ENCODE measurements around the gene WBP2. TPM values are rescaled to one million over a fixed set of nuclear protein-coding genes. Genes with fewer than 3 reads are reported as not detected.
"Not testable (repeated sequence)": the region's sequence is repeated elsewhere in the genome, so short reads cannot be mapped to it uniquely, and the experiment has no call there.

Gene WBP2
- total RNA-seq, 1 experiment from 2014 or later = 42.7 TPM

DNA sequence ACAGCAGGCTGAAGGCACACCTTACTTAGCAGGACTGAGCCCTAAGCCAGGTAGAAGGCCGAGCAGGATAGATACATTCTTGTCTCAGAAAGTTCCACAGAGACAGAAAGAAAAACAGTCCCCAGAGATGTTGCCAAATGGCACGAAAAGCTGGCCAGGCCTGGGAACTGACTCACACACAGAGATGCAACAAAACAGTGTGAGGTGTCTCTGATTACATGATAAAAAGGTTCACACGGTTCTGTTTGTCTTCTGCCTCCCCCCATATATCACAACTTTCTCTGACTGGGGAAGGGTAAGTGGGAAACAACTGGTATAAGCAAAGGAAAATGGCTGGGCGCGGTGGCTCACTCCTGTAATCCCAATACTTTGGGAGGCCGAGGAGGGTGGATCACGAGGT, 1.7 kb downstream of the WBP2 start:
- peaks cover 23% of the 10 kb centered on the region for H3K4me1 ChIP-seq (ENCODE audit: low read length)
- H3K4me2 ChIP-seq (ENCODE audit: low read depth, low read length, poor library complexity, severe bottlenecking) = no peak overlapping the region
- no peaks in the 10 kb centered on the region for H3K9me2 ChIP-seq (replicated peaks; ENCODE audit: insufficient read depth, low read length)
- no peaks in the 10 kb centered on the region for H3K9me3 ChIP-seq (ENCODE audit: low read length)
- no peak for DNase-seq
- no peak overlapping the region for H3K4me3 ChIP-seq (ENCODE audit: low read length)
- no peaks in the 10 kb centered on the region for H3K27me3 ChIP-seq (ENCODE audit: low read length)
- H3K9ac ChIP-seq (ENCODE audit: low read length) = no peak overlapping the region
- no peak overlapping the region for H3K27ac ChIP-seq (ENCODE audit: low read length)
- H3K79me2 ChIP-seq (ENCODE audit: low read length) = peaks cover 18% of the 10 kb centered on the region
- H4K20me1 ChIP-seq (ENCODE audit: insufficient read depth, low read depth, low read length) = no peaks in the 10 kb centered on the region
- H2AFZ ChIP-seq (ENCODE audit: low read length) = no peak overlapping the region
- H3K36me3 ChIP-seq (ENCODE audit: insufficient read depth, low read length) = no peaks in the 10 kb centered on the region

DNA sequence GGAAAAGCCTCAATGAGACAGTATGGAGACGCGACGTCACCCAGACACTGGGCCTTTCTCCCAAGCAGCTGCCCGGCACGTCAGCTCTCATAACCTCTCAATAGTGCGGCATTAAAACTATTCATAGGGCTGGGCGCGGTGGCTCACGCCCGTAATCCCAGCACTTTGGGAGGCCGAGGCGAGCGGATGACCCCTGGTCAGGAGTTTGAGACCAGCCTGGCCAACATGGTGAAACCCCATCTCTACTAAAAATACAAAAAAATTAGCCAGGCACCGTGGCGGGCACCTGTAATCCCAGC, 3.5 kb downstream of the WBP2 start:
- H3K79me2 ChIP-seq (ENCODE audit: low read length) = peaks cover 18% of the 10 kb centered on the region
- H3K9me2 ChIP-seq (replicated peaks; ENCODE audit: insufficient read depth, low read length); H3K36me3 ChIP-seq (ENCODE audit: insufficient read depth, low read length): not testable (repeated sequence)

DNA sequence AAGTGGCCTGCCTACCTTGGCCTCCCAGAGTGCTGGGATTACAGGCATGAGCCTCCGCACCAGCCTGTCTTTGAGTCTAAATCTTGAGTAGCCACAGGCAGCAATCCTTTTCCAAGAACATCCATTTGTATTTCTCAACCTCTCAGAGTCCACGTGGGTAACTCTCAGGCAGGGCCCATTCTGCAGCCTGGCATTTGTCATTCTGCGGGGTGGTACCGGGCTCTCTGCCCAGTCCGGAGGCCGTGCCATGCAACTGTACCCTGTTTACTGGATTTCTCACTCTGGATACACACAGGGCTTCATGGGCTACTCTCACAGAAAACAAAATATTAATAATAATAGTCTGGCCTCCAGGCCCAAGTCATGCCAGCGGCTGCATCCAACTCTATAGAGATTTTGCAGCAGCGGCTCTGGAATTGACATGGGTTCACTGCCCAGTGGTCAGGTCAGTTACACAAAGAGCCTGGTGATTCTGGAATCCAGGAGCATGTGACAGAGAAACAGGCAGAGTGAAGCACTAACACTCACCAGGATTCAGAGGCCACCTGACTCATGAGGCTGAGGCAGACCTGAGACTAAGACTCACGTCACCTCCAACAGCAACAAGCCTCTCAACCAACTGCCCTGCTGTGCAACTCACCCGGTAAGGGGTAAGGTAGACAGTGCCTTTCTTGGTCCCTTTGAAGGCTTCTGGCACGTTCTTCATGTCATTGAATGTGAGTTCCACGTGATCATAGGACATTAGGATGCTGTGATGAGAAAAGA, 4.0 kb downstream of the WBP2 start:
- H2AFZ ChIP-seq (ENCODE audit: low read length) = no peak overlapping the region
- peaks cover 13% of the 10 kb centered on the region for H3K79me2 ChIP-seq (ENCODE audit: low read length)
- H3K4me3 ChIP-seq (ENCODE audit: low read length) = no peak overlapping the region
- peaks cover 4% of the 10 kb centered on the region; the same call in 1 of the 2 replicates for H3K36me3 ChIP-seq (ENCODE audit: insufficient read depth, low read length)
- H3K27me3 ChIP-seq (ENCODE audit: low read length) = no peaks in the 10 kb centered on the region
- H3K4me2 ChIP-seq (ENCODE audit: low read depth, low read length, poor library complexity, severe bottlenecking) = no peak overlapping the region
- no peak overlapping the region for H3K27ac ChIP-seq (ENCODE audit: low read length)
- no peaks in the 10 kb centered on the region for H3K9me2 ChIP-seq (replicated peaks; ENCODE audit: insufficient read depth, low read length)
- H3K9me3 ChIP-seq (ENCODE audit: low read length) = no peaks in the 10 kb centered on the region
- H4K20me1 ChIP-seq (ENCODE audit: insufficient read depth, low read depth, low read length) = no peaks in the 10 kb centered on the region
- no peak for DNase-seq
- H3K4me1 ChIP-seq (ENCODE audit: low read length) = peaks cover 11% of the 10 kb centered on the region
- H3K9ac ChIP-seq (ENCODE audit: low read length) = no peak overlapping the region

More for the DNA sequence above, 3.5 kb downstream of the WBP2 start:
- not testable (repeated sequence) for H4K20me1 ChIP-seq (ENCODE audit: insufficient read depth, low read depth, low read length); H3K9ac ChIP-seq (ENCODE audit: low read length); H3K9me3 ChIP-seq (ENCODE audit: low read length); H2AFZ ChIP-seq (ENCODE audit: low read length); H3K4me2 ChIP-seq (ENCODE audit: low read depth, low read length, poor library complexity, severe bottlenecking); H3K27me3 ChIP-seq (ENCODE audit: low read length); H3K27ac ChIP-seq (ENCODE audit: low read length); H3K4me3 ChIP-seq (ENCODE audit: low read length); DNase-seq
- peaks cover 14% of the 10 kb centered on the region for H3K4me1 ChIP-seq (ENCODE audit: low read length)

DNA sequence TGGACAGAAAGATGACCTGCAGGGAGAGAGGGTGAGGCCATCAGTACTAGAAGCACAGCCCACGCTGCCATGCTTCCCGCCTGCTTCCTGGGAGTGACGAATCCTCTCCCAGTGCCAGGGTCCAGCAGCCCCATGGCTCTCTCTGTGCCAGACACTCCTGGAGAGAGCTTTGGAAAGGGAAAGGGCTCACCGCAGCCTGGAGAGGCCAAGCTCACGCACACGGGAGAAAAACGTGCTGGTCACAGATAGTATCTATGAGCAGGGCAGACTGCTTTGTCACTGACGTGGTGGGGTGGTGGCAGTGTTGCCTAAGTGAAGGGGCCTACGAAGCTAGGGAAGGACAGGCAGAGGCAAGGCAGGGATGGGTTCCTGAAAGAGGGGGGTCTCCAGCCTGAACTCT, 5.4 kb downstream of the WBP2 start:
- H3K4me2 ChIP-seq (ENCODE audit: low read depth, low read length, poor library complexity, severe bottlenecking) = no peak overlapping the region
- no peaks in the 10 kb centered on the region for H3K9me2 ChIP-seq (replicated peaks; ENCODE audit: insufficient read depth, low read length)
- no peaks in the 10 kb centered on the region for H3K27me3 ChIP-seq (ENCODE audit: low read length)
- H3K9me3 ChIP-seq (ENCODE audit: low read length) = no peaks in the 10 kb centered on the region
- H3K9ac ChIP-seq (ENCODE audit: low read length) = no peak overlapping the region
- DNase-seq = no peak
- H3K4me3 ChIP-seq (ENCODE audit: low read length) = no peak overlapping the region
- H3K79me2 ChIP-seq (ENCODE audit: low read length) = peaks cover 10% of the 10 kb centered on the region
- H4K20me1 ChIP-seq (ENCODE audit: insufficient read depth, low read depth, low read length) = no peaks in the 10 kb centered on the region
- peaks cover 4% of the 10 kb centered on the region; the same call in 1 of the 2 replicates for H3K36me3 ChIP-seq (ENCODE audit: insufficient read depth, low read length)
- no peak overlapping the region for H2AFZ ChIP-seq (ENCODE audit: low read length)
- H3K4me1 ChIP-seq (ENCODE audit: low read length) = peaks cover 24% of the 10 kb centered on the region
- H3K27ac ChIP-seq (ENCODE audit: low read length) = no peak overlapping the region

DNA sequence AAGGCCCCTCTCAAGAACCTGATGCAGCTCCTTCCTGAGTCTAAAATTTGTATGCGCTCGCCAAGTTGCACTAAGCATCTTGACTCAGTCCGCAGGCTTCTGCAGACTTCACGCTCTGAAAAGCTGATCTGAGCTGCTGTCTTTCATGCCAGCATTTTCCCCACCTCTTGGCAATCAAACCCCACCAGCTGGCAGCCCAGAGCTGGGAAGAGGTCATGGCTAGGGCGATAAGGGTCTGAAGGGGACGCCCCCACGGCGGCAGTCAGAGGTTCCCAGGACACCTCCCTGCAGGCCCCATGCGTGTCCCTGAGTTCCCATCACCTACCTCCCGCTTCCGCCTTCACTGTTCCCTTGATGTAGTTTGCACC, 5.9 kb downstream of the WBP2 start:
- peaks cover 5% of the 10 kb centered on the region for H3K79me2 ChIP-seq (ENCODE audit: low read length)
- H3K27ac ChIP-seq (ENCODE audit: low read length) = no peak overlapping the region
- H3K36me3 ChIP-seq (ENCODE audit: insufficient read depth, low read length) = peaks cover 4% of the 10 kb centered on the region; the same call in 1 of the 2 replicates
- no peak overlapping the region for H3K4me3 ChIP-seq (ENCODE audit: low read length)
- H4K20me1 ChIP-seq (ENCODE audit: insufficient read depth, low read depth, low read length) = no peaks in the 10 kb centered on the region
- H3K27me3 ChIP-seq (ENCODE audit: low read length) = no peaks in the 10 kb centered on the region
- DNase-seq = no peak
- peaks cover 24% of the 10 kb centered on the region for H3K4me1 ChIP-seq (ENCODE audit: low read length)
- no peak overlapping the region for H3K4me2 ChIP-seq (ENCODE audit: low read depth, low read length, poor library complexity, severe bottlenecking)
- no peaks in the 10 kb centered on the region for H3K9me2 ChIP-seq (replicated peaks; ENCODE audit: insufficient read depth, low read length)
- no peak overlapping the region for H2AFZ ChIP-seq (ENCODE audit: low read length)
- H3K9me3 ChIP-seq (ENCODE audit: low read length) = no peaks in the 10 kb centered on the region
- H3K9ac ChIP-seq (ENCODE audit: low read length) = no peak overlapping the region

DNA sequence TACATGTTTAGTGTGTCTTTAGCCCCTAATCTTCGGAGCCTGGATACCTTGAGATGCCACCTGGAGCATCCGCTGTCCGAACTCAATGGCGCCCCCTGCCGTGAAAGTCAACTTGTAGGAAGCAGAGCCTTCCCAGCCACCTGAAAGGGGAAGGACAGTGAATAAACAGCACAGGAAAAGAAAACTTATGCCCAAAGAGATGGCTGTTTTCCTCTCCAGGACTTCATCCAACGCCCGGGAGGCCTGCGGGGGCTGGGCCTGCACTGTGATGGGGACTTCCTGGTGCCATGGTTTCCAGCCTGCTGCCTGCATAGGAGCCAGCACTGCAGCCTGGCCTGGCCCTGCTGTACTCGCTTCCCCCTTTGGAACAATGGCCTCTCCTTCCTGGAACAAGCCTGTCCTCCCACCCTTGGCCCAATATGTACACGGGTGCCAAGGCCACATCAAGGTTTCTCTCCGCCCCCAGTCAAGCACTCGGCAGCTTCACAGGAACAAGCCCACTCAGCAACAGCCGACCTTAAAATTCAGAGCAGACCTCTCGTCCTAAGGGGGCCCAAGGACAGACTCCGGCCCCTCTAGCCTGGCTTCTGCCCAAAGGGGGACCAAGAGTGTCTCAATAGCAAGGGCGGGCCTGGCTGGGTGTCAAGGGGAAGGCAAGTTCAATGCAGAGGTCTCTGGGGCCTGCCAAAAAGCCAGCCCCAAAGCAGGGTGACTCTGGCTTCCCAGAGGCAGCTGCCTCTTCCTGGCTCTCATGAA, 6.4 kb downstream of the WBP2 start:
- Histone ChIP-seq H3K4me1 (ENCODE audit: low read length) (peaks cover 25% of the 10 kb centered on the region), H3K4me3 (ENCODE audit: low read length) (no peak overlapping the region), H3K27ac (ENCODE audit: low read length) (no peak overlapping the region), H3K79me2 (ENCODE audit: low read length) (0 out of 2 replicates have a peak, but pooled peaks cover 6% of the 10 kb centered on the region), H3K9me3 (ENCODE audit: low read length) (no peaks in the 10 kb centered on the region), H3K9me2 (replicated peaks; ENCODE audit: insufficient read depth, low read length) (no peaks in the 10 kb centered on the region), H2AFZ (ENCODE audit: low read length) (no peak overlapping the region), H3K4me2 (ENCODE audit: low read depth, low read length, poor library complexity, severe bottlenecking) (no peak overlapping the region), H3K9ac (ENCODE audit: low read length) (no peak overlapping the region), H3K27me3 (ENCODE audit: low read length) (no peaks in the 10 kb centered on the region), H4K20me1 (ENCODE audit: insufficient read depth, low read depth, low read length) (no peaks in the 10 kb centered on the region), H3K36me3 (ENCODE audit: insufficient read depth, low read length) (peaks cover 4% of the 10 kb centered on the region; the same call in 1 of the 2 replicates)
- DNase-seq = peak; percentile 94

DNA sequence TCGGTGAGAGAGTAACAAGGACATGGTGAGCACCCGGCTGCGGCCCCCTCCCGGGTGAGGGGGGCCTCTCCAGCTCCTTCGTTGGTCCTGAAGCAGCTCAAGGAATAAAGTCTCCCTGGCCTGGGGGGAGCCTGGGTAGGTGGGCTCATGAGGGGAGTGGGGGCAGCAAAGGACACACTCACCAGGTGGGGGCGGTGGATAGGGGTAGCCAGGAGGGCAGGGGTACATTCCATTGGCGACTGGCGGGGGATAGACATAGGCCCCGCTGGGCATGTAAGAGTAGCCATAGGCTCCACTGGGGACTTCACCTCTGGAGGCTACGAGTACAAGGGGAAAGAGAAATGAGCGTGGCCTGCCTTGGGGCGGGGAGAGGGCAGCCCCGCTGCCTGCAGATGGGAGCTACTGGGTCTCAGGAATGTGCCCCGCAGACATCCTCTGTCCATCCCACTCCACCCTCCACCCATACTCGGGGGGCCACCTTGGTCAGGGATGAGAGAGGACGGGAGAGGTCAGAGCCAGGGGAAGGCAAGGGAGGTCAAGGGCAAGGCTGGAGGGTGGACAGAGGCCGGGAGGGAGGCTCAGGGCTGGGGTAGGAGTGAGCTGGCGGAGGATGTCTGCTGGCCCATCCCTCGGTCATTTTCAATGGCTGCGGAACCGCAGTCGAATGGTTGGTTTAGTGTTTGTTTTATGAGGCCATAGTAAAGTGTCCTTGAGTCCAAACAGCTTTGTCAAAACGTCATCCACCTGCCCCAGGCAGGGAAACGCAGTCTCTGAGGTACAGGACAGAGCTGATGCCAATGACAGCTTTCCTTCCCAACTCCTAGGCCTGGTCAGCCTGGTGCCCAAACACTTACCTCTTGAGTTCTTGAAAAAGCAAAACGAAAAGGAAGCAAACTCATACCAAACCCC, 7.3 kb downstream of the WBP2 start:
- Histone ChIP-seq H3K4me3 (ENCODE audit: low read length) (no peak overlapping the region), H3K27ac (ENCODE audit: low read length) (no peak overlapping the region), H3K27me3 (ENCODE audit: low read length) (no peaks in the 10 kb centered on the region), H2AFZ (ENCODE audit: low read length) (no peak overlapping the region), H4K20me1 (ENCODE audit: insufficient read depth, low read depth, low read length) (no peaks in the 10 kb centered on the region), H3K4me1 (ENCODE audit: low read length) (peaks cover 34% of the 10 kb centered on the region), H3K79me2 (ENCODE audit: low read length) (0 out of 2 replicates have a peak, but pooled peaks cover 4% of the 10 kb centered on the region), H3K9me3 (ENCODE audit: low read length) (no peaks in the 10 kb centered on the region), H3K9ac (ENCODE audit: low read length) (no peak overlapping the region), H3K9me2 (replicated peaks; ENCODE audit: insufficient read depth, low read length) (no peaks in the 10 kb centered on the region), H3K36me3 (ENCODE audit: insufficient read depth, low read length) (peaks cover 4% of the 10 kb centered on the region; the same call in 1 of the 2 replicates), H3K4me2 (ENCODE audit: low read depth, low read length, poor library complexity, severe bottlenecking) (no peak overlapping the region)
- no peak for DNase-seq
